EL (cell line): ENCODE measurements around the gene PDGFA.
"Not testable (repeated sequence)": the region's sequence is repeated elsewhere in the genome, so short reads cannot be mapped to it uniquely, and the experiment has no call there.

ENCODE experiments used
- DNase-seq: peaks from one replicate; pipeline ENCODE4 v3.0.0-alpha.2; 2016

Gene PDGFA

DNA sequence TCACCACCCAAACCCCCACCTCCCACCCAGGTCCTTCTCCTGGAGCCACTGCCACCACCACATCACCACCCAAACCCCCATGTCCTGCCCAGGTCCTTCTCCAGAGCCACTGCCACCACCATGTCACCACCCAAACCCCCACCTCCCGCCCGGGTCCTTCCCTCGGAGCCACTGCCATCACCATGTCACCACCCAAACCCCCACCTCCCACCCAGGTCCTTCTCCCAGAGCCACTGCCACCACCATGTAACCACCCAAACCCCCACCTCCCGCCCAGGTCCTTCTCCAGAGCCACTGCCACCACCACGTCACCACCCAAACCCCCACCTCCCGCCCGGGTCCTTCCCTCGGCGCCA, 31.9 kb upstream of the PDGFA start:
- not testable (repeated sequence) for DNase-seq

DNA sequence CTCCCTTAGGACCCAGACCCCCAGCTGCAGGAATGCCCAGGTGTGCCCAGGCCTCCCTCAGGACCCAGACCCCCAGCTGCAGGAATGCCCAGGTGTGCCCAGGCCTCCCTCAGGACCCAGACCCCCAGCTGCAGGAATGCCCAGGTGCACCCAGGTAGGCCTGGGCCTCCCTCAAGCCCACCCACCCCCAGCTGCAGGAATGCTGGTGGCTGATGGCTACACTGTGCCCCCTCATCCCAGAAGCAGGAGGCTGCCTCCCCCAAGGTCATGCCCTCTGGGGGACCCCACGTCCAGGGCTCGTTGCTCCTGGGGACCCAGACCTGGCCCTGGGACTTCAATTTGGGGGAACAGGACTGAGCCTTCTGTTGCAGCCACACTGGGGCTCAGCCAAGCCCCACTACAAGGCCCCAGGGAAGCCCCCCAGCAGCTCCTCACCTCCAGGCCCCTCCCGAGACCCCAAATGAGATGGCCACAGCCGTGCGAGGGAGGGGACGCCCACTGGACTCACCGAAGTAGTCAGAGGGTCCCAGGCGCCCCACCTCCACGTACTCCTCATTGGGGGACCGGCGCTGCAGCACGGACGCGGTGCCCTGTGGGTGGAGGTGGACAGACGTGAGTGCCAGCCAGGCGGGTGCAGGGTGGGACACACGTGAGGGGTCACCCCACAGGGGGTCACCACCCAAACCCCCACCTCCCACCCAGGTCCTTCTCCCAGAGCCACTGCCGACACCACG, 31.4 kb upstream of the PDGFA start:
- DNase-seq = no peak

DNA sequence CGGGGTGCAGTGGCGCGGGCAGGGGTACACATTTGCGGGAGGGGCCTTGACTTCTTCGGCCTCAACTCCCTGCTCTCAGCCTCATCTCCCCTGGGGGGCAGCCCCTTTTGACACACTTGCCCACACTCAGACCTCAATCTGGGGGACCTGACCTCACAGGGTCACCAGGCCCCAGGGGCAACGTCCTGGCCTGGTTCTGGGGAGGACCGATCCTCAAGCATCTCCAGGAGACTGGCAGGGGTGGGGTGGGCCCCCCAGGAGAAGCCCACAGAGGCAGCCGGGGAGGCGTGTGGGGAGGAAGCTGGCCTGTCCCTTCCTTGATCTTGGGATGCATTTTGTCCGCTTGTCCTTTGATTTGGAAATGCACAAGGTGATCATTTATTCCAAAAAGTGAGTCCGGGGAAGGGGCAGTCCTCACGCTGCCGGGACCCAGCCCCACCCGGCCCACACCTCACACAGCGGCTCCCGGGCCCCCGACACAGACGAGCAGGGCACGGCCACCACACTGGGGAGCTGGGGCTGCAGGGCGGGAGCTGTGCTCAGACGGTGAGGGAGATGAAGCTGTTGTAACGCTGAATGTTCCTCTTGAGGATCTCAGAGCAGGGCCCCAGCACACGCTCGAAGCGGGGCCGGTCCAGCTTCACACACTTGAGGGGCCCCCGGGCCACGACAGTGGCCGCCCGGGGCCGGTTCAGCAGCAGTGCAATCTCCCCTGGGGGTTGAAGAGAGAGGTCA, 30.4 kb upstream of the PDGFA start:
- DNase-seq = no peak

DNA sequence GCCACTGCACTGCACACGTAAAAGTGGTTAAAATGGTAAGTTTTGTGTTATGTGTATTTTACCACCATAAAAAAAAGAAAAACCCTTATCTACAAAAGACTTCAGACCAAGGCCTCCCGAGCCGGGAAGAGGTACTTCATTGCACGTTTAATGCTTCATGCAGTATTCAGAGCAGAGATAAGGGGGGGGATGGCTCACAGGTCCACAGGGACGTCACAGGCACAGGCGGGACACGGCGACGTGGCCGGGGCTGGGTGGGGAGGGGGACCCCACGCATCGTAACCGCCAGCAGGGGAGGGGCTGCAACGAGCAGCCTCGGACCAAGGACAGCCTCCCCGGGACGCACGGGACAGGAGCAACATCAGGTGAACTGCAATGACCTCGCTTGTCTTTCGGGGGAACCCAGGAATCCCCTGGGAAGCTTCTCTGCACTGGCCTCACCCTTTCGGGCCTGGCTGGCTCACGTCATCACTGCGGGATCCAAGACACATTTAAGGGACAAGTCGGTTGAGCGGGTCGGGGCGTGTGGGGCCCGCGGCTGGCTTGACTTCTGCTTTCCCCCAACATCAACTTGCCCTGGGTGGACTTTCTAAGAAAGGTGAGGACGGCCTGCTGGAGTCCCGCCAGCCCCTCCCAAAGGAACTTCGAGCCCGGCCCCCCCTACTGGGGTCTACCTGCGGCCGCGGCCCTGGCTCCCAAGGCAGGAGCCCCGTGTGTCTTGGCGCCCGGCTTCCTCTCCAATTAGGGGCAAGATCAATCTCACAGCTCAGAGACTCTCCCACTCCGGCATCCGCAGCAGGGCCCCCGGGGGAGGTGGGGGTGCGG, 29.6 kb upstream of the PDGFA start:
- no peak for DNase-seq

DNA sequence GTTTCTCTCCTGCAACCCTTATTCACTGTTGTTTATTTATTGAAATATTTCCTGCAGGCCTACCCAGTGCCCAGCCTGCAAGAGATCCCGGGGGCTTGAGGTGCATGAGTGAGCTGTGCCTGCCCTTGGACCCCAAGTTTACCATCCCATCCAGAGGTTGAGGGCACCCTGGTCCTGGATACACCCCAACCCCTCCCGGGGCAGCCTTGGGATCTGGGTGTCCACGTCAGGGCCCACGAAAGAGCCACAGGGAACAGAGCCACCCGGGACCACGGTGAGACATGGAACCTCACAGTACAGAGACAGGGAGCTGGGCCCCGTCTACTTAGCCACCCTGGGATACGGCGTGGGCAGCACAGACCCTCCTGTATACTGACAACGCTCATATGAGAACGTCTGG, 28.8 kb upstream of the PDGFA start:
- DNase-seq = no peak

DNA sequence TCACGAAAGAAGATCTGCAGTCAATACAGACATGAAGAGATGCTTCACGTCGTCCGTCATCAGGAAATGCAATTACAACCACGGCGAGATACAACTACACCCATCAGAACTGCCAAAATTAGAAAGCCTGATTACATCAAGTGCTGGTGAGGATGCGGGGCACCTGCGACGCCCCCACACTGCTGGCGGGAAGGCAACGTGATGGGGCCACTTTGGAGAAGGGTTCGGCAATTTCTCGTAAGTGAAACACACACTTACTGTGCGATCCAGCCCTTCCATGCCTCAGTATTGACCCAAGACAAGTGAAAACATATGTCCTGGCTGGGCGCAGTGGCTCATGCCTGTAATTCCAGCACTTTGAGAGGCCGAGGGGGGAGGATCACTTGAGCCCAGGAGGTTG, 25.8 kb upstream of the PDGFA start:
- DNase-seq = no peak

DNA sequence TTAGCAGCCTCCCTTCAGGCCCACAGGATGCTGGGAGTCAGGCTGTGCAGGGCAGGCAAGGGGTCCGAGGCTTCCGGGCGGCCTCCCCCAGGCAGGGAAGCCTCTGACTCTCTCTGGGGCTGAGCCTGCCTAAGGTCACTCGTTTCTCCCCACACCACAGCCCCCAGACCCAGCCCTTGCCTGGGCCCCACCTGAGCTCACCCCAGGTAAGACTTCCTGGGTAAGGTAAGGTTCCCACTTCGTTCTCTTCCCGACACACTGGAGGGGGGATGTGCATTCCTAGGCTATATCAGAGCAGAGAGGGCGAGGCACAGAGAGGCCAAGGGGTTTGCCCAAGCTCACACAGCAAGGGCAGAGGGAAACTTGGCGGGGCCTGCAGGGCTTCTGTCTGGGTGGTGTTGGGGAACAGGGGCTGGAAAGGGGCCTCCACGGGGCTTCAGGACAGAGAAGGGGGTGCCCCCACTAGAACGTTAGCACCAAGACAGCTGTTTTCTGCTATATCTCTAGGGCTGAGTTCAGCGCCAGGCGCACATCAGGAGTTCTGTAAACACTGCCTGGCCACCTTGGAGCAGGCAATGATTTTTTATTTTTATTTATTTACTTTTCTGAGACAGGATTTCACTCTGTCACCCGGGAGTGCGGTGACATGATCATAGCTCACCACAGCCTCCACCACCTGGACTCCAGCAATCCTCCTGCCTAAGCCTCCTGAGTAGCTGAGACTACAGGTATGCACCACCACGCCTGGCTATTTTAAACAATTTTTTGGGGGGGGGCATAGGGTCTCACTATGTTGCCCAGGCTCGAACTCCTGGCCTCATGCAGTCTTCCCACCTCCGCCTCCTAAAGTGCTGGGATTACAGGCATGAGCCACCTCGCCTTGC, 24.9 kb upstream of the PDGFA start:
- DNase-seq = no peak

DNA sequence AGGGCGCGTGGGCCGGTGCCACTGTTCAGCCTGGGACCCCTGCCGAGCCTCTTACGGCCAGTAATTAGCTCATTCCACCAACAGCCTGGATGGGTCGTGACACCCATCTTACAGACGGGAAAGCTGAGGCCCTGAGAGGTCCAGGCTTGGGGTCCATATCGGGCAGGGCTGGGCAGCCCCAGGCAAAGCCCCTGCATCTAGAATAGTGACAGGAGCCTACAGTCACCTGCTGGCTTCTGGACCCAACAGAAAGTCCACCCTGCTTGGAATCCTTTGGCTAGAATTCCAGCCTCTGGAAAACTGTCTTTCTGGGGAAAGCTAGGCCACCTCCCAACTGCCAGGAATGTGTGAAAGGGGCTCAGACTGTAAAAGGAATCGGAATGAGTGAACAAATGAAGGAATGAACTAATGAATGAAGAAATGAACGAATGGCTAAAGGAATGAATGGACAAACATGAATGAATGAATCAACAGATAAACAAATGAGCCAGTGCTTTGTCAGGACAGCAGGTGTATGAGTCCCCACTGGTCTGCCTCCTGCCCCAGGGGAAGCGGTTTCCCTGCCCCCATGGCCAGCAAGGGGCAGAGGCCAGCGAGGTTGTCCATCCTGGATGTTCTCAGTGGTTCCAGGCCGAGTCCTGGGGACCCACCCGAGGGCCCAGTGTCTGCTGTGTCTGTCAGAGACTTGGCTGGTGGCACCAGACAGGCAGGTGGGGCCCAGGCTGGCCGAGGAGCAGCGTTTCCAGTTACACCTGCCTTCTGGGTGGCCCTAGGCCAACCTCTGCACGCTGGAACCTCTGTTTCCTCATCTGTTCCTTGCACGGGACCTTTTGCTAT, 24.1 kb upstream of the PDGFA start:
- DNase-seq = no peak

DNA sequence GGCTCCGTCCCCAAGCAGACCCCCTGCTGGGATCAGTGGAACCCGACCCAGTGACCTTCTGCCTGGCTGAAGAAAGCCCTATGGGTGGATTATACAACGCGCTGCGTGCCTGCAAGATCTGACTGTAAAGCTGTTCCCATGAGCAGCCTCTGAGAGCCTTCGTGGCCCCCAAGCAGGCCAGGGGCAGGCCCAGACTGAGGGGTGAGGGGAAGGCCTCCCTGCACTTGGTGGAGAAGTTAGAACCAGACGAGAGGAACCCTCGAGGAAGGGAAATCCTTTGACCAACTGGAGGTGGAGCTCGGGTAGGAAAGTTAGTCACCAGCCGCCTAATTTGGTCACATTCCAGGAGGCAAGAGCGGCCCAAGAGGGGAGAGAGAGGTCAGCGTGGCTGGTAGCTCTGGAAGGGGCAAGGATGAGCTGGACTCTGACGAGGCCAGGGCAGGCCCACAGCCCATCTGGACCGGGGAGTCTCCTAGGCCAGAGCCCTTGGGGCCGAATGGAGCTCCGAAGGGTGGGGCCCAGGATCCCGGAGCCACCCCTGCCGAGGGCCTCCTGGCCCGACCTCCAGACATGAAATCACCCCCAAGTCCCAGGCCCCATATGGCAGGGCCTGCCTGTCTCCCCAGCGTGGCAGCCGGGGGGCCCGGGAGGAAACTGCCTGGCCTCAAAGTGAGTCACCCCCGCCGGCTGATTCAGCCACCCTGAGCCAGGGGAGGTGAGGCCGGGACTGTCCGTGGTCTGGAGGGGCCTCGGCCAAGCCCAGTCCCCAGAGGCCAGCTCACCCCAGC, 23.3 kb upstream of the PDGFA start:
- peak; percentile 99 for DNase-seq

DNA sequence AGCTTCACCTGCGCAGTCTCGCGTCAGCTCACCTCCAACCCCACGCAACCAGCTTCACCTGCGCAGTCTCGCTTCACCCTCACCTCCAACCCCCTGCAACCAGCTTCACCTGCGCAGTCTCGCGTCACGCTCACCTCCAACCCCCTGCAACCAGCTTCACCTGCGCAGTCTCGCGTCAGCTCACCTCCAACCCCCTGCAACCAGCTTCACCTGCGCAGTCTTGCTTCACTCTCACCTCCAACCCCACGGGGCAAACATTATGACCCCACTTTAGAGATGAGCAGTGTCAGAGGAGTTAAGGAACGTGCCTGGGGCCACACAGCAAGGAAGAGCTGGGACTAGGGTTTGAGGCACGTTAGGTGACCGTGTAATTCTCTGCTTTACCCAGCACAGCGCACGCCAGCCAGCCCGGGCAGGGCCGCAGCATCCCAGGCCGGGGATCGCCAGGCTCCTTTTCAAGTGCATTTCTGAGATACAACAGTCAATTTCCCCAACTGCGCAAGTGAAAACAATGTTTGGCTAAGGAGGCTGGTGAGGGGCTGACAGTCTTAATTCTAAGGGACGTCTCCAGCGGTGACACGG, 22.6 kb upstream of the PDGFA start:
- no peak for DNase-seq

DNA sequence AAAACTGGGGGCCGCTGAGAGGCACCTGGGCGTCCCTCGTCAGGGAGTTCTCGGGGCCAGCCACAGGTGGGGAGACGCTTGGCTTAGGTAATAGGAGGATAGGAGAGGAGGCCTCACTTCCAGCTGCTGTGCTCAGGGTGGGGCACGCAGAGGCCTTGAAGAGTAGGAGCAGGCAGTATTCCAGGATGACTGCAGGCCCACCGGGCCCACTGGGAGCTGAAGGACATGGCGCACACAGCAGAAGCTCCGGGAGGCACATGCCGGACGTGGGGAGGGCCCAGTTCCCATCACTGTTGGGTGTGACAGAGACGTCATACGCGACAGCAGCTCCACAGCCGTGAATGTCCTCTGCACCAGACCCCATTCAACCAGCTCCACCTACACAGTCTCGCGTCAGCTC, 22.0 kb upstream of the PDGFA start:
- no peak for DNase-seq

DNA sequence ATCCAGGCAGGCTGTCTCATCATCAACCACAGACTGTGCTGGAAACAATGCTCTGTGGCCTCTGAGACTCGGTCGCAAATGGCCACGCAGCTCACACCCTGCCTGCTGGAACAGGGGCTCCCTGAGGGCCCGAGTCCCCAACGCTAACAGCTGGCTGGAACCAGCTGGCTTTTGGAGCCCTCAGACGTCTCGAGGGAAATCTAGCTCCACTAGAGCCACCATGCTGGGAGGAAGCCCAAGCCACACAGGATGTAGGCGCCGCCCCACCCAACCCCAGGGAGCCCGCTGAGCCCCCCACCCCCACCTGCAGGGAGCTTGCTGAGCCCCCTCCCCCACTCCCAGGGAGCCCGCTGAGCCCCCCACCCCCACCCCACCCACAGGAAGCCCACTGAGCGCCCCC, 21.4 kb upstream of the PDGFA start:
- no peak for DNase-seq

DNA sequence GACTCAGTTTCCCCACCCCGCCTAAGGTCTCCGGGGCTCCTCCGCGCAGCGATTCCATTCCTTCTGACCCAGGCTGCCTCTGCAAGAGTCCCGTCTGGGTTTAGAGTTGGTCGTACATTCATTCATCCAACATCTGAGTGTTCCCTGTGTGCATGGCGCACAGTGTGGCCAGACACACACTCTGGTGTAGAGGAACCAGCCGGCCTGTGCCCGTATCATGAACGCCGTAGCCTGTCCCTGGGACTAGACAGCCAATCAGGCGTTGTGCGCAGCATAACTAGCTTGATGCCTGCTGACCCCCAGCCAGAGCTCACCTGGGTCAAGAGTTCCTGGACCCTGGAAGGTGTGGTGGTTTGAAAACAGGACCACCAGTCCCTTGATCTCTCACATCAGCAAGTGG, 20.9 kb upstream of the PDGFA start:
- no peak for DNase-seq

DNA sequence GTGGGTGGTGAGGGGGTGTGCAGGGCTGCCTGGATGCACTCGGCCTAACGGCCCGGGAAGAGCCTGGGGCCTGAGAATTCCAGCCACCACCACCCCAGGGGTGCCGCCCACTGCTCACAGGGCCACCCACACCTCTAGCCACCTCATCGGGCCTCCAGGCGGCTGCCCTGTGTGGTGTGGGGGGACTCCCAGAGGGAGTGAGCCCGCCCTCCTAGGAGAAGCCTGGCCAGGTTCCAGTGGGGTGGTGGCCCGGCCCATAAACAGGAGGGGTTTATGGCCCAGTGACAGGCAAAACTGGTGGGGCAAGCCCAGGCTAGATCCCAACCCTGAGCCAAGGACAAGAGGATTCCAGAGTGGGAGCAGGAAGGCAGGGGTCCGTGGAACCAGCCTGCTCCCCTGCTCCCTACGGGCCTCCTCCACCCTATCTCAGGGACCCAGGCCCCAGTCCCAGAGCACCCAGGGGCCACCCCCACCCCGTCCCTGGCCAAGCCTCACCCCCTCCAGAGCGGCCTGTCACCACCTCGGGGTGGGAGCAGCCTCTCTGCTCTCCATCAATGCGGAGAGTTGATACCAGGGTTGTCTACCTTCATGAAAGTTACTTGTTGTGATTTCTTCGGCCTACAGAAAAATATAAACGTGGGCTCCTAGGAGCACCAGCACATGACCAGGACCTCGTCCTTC, 20.2 kb upstream of the PDGFA start:
- peak; percentile 88 for DNase-seq

DNA sequence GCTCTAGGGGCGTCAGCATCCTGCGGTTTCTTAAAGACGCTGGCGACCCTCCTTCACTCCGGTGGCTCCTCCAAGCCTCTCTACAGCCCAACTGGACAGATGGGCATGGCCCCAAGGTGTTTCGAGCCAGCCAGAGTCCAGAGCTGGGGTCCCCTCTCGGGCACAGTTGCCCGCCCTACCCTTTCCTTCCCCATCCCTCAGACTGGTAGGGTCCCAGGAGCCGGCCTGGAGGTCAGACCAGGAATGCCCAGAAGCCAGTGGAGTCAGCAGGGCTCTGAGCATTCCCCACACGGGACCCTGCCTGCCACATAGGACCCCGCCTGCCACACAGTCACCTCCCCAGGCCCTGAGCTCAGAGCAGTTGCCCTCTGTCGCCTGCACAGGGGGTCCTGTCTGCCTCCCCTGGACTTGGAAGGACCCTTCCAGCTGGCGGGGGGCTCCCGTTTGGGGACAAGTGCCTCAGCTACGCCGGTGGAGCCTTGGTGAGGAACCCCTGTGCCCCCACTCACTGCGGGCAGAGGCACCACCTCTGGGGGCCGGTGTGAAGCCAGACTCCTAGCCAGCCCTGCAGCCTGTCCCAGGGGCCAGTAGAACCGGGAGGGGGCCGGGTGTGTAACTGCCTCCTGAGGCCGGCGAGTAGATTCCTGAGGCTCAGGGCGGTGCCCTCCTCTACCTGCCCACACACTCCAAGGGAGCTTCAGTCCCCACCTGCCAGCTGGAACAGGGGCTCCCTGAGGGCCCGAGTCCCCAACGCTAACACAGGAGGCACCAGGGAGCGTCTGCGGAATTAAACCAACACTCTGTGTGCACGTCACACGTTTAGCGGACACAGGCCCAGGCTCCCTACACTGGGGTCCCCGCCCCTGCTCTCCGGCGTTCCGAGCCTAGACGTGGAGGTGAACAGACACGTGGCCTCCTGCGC, 19.4 kb upstream of the PDGFA start:
- no peak for DNase-seq

DNA sequence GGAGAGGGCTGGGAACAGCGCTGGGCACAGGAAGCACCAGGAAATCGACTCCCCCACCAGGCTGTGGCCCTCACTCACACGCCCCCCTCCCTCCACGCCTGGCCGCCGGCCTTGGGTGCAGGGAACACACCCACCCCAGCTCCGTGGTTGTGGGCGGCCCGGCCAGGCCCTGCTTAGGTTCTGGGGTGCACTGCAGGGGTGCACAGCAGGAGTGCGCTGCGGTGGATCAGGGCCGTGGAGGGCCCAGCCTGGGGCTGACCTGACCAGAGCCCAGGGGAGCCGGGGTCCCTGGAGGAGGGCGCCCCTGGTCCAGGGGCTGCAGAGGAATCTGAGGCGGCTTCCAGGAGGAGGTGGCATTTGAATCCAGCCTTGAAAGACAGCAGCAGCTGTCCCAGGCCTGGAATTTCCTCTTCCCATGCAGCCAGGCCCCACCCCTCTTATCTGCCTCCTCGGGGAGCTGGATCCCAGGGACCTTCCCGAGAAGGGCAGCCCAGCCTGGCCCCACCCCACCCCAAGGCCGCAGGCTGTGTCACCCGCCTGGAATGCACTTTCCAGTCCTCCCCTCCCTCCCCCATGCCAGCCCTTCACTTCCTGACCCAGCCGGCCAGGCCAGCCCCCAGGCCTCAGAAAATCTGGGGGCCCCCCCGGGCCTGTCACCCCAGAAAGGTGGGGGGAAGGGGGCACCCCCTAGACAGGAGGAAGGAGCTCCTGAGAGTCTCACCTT, 18.4 kb upstream of the PDGFA start:
- peak; percentile 97 for DNase-seq

DNA sequence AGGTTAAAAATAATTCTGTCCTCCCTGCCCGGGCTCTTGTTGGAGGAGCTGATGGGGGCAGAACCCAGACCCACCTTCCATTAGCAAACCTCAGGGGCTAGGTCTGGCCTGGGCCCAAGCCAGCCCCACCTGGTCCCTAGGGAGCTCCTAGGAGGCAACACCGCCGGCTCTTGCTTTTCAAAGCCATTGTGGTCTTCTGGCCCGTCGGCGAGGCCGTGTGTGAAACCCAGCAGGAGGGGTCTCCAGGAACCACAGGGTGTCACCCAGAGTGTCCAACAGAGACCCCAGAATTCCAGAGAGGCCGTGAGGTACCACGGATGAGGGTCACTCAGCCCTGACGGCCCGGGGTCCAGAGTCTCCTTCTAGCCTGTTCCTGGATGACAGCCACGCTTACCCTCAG, 16.6 kb upstream of the PDGFA start:
- DNase-seq = no peak

DNA sequence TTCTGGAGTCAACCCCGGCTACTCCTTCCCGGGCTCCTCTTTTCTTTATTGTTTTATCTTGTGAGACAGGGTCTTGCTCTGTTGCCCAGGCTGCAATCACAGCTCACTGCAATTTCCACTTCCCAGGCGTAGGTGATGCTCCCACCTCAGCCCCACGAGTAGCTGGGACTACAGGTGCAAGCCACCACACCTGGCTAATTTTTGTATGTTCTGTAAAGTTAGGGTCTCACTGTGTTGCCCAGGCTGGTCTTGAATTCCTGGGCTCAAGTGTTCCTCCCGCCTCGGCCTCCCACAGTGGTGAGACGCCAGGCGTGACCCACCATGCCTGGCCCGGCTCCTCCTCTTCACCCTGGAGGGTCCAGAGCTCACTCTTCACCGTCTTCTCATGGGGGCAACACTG, 15.3 kb upstream of the PDGFA start:
- DNase-seq = no peak
